HepG2 (cell line): Measurements from ENCODE around the gene DENND1C. TPM values are rescaled to one million over a fixed set of nuclear protein-coding genes. Genes with fewer than 3 reads are reported as not detected.

Experiments used
- ARID5B ChIP-seq: IDR thresholded peaks from 2 replicates; pipeline ENCODE4 v1.4.0; 2020; ENCODE audit warnings: mild to moderate bottlenecking, missing genetic modification reagents
- BHLHE40 ChIP-seq: IDR thresholded peaks from 2 replicates; pipeline ENCODE4 v1.6.1; 2011; ENCODE audit warnings: low read length, improper control_type of control experiment
- FOSL2 ChIP-seq: sonication (generic); formaldehyde crosslinking; IDR thresholded peaks from 2 replicates; pipeline ENCODE4 v1.4.0; 2020; ENCODE audit warnings: missing genetic modification reagents
- GATAD1 ChIP-seq: IDR thresholded peaks from 2 replicates; pipeline ENCODE4 v1.6.1; 2016; ENCODE audit warnings: missing genetic modification reagents, missing compliant biosample characterization
- HDAC2 ChIP-seq: sonication (generic); formaldehyde crosslinking; IDR thresholded peaks from 2 replicates; pipeline ENCODE4 v1.4.0; 2020; ENCODE audit warnings: missing genetic modification reagents
- HMGXB4 ChIP-seq, 2 experiments: sonication (generic) in 1 of 2; formaldehyde crosslinking in 1 of 2; IDR thresholded peaks; 2 replicates each; pipeline versions ENCODE4 v1.4.0 to v1.6.1; 2018 to 2020; ENCODE audit warnings: missing genetic modification reagents in 2 of 2, borderline replicate concordance in 1 of 2, low read depth in 1 of 2, mild to moderate bottlenecking in 1 of 2, missing biosample characterization in 1 of 2
- HOXA3 ChIP-seq: sonication (generic); formaldehyde crosslinking; IDR thresholded peaks from 2 replicates; pipeline ENCODE4 v1.5.0; 2020; ENCODE audit warnings: missing genetic modification reagents
- IRF2 ChIP-seq: IDR thresholded peaks from 2 replicates; pipeline ENCODE4 v1.6.1; 2018; ENCODE audit warnings: missing genetic modification reagents, missing compliant biosample characterization
- KLF11 ChIP-seq: IDR thresholded peaks from 2 replicates; pipeline ENCODE4 v1.6.1; 2016; ENCODE audit warnings: missing compliant biosample characterization
- MEF2D ChIP-seq: sonication (generic); formaldehyde crosslinking; IDR thresholded peaks from 2 replicates; pipeline ENCODE4 v1.5.1; 2020; ENCODE audit warnings: mild to moderate bottlenecking, missing genetic modification reagents
- NKX3-1 ChIP-seq: sonication (generic); formaldehyde crosslinking; IDR thresholded peaks from 2 replicates; pipeline ENCODE4 v1.5.0; 2020; ENCODE audit warnings: missing genetic modification reagents
- PHF21A ChIP-seq: sonication (generic); formaldehyde crosslinking; IDR thresholded peaks from 2 replicates; pipeline ENCODE4 v1.5.0; 2020; ENCODE audit warnings: mild to moderate bottlenecking, missing genetic modification reagents
- PRDM15 ChIP-seq: sonication (generic); formaldehyde crosslinking; IDR thresholded peaks from 2 replicates; pipeline ENCODE4 v1.4.0; 2020; ENCODE audit warnings: missing genetic modification reagents
- ZBTB20 ChIP-seq: sonication (generic); formaldehyde crosslinking; IDR thresholded peaks from 2 replicates; pipeline ENCODE4 v1.8.1; 2023; ENCODE audit warnings: missing genetic modification reagents, low read depth, mild to moderate bottlenecking, borderline replicate concordance
- ZNF12 ChIP-seq: sonication (generic); formaldehyde crosslinking; IDR thresholded peaks from 2 replicates; pipeline ENCODE4 v1.5.0; 2020; ENCODE audit warnings: missing genetic modification reagents
- ZNF639 ChIP-seq: conservative IDR thresholded peaks from 2 replicates; pipeline ENCODE4 v1.6.1; 2018; ENCODE audit warnings: missing genetic modification reagents
- ZNF780A ChIP-seq: sonication (generic); formaldehyde crosslinking; IDR thresholded peaks from 2 replicates; pipeline ENCODE4 v1.8.0; 2022; ENCODE audit warnings: mild to moderate bottlenecking, missing genetic modification reagents, moderate library complexity
- ZNF883 ChIP-seq: sonication (generic); formaldehyde crosslinking; IDR thresholded peaks from 2 replicates; pipeline ENCODE4 v1.5.1; 2020; ENCODE audit warnings: mild to moderate bottlenecking, missing genetic modification reagents; ENCODE audit errors: not compliant biosample characterization
- polyA plus RNA-seq, 8 experiments: library from polyadenylated mRNA; depleted of rRNA in 3 of 8; stranded (reverse) in 7 of 8; unstranded in 1 of 8; fragments of >200 nt; fragmentation: Illumina TruSeq in 4 of 8; extraction: Trizol in 4 of 8; gene quantifications; 2 replicates each; pipeline versions ENCODE4 v1.2.1 to v1.2.3, GENCODE V29; 2011 to 2016; ENCODE audit warnings: low read depth in 4 of 8, missing spikeins in 1 of 8, mixed read lengths in 1 of 8; ENCODE audit not compliant: insufficient read depth in 1 of 8
- total RNA-seq, 5 experiments: library from RNA; depleted of rRNA; stranded (reverse); fragments of >200 nt; fragmentation: Illumina TruSeq; extraction: Trizol; gene quantifications; 2 replicates each; pipeline ENCODE4 v1.2.3, GENCODE V29; 2016; ENCODE audit warnings: low read depth in 1 of 5

Gene DENND1C
- total and polyA plus RNA-seq, 2 of the 13 experiments (the other 11 are each of a cell fraction or from before 2014, with no cell fraction given), result 0.04 to 0.73 TPM

- TF ChIP-seq ARID5B (CRISPR knock-in tag) (peak; percentile 60; the same call in 1 of the 2 replicates), HDAC2 (CRISPR knock-in tag) (0 out of 2 replicates have a peak, but pooled peaks have one; percentile 1), PHF21A (peak; percentile 18; the same call in 1 of the 2 replicates), FOSL2 (peak; percentile 37; the same call in 1 of the 2 replicates), HOXA3 (CRISPR knock-in tag) (peak; percentile 25; the same call in 1 of the 2 replicates), IRF2 (CRISPR knock-in tag) (0 out of 2 replicates have a peak, but pooled peaks have one; percentile 42), PRDM15 (peak; percentile 45; the same call in 1 of the 2 replicates), ZBTB20 (CRISPR knock-in tag) (peak; percentile 79), NKX3-1 (CRISPR knock-in tag) (0 out of 2 replicates have a peak, but pooled peaks have one; percentile 26), MEF2D (CRISPR knock-in tag) (peak; percentile 75; the same call in 1 of the 2 replicates), ZNF12 (0 out of 2 replicates have a peak, but pooled peaks have one; percentile 45), ZNF780A (CRISPR knock-in tag) (no peak), ZNF883 (CRISPR knock-in tag) (peak; percentile 57), ZNF639 (0 out of 2 replicates have a peak, but pooled peaks have one; percentile 49), BHLHE40 (peak; percentile 41; the same call in 1 of the 2 replicates), HMGXB4 (CRISPR knock-in tag; IDR thresholded peaks at IDR 0.05; ENCODE audit: borderline replicate concordance in 1 of 2, low read depth in 1 of 2) (peak; percentile 87 to 90), KLF11 (CRISPR knock-in tag) (0 out of 2 replicates have a peak, but pooled peaks have one; percentile 50), GATAD1 (CRISPR knock-in tag) (peak; percentile 37; the same call in 1 of the 2 replicates)
Observed at GRCh38 chr19:6516659-6517291, 35.2 kb upstream of the DENND1C start (continued).
